ENCODE results near the gene ZDHHC11.

Gene ZDHHC11, protein sequence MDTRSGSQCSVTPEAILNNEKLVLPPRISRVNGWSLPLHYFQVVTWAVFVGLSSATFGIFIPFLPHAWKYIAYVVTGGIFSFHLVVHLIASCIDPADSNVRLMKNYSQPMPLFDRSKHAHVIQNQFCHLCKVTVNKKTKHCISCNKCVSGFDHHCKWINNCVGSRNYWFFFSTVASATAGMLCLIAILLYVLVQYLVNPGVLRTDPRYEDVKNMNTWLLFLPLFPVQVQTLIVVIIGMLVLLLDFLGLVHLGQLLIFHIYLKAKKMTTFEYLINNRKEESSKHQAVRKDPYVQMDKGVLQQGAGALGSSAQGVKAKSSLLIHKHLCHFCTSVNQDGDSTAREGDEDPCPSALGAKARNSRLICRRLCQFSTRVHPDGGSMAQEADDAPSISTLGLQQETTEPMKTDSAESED

DNA sequence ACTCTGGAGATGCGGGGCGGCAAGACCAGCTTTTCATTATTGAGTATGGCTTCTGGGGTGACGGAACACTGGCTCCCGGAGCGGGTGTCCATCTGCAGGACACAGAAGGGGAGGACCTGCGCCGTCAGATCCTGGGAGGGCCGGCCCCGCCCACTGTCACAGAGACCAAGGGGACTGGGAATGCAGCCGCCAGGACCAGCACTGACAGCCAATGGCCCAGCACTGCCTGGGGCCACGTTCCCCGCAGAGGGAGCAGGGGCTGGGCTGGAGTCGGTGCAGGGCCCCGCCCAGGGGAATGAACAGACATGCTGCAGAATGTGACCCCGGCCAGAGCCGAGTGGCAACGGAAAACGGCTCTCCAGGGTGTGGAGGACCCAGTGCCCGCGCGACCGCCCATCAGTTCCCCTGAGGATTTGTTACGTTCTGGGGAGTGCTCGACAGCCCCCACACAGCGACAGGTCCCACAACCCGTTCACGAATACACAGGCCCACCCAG lies at the start of gene ZDHHC11:
TSS of gene ZDHHC11 (minus strand) at position 476 of the 496 bp plus-strand sequence. CDS start at position 92, 384 bp downstream.
- DNase-seq (ENCODE audit: low spot score), result no peak

DNA sequence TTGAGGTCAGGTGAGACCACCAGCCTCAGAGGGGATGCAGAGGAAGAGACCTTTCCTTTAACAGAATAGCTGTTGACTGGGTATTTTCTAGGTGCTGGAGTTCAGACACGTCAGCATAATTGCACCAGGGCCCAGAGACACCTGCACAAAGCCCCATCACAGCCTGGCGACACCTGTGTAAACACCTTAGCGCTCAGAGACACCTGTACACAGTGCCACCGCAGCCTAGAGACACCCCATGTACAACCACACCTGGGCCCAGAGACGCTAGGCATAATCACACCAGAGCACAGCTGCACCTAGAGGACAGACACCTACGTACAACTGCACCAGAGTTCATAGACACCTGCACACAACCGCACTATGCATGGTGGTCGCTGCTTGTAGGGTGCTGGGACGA lies 42.9 kb upstream of the ZDHHC11 start:
- no peak for DNase-seq (ENCODE audit: low spot score)

DNA sequence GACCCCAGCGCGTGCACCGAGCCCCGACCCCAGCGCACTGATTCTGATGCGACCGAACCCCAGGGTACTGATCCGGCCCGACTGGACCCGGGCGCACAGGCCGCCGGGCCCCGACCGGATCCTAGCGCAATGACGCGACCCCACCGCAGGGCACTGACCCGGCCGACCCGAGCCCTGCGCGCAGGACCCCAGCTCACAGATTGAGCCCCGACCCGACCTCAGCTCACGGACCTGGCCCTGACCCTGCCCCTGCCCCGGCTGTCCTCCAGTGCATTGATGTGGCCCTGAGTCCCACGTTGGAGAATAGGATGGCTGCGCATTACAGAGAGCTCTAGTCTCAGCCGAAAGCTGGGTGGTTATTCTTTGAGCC lies 42.3 kb upstream of the ZDHHC11 start:
- DNase-seq (ENCODE audit: low spot score), result no peak

DNA sequence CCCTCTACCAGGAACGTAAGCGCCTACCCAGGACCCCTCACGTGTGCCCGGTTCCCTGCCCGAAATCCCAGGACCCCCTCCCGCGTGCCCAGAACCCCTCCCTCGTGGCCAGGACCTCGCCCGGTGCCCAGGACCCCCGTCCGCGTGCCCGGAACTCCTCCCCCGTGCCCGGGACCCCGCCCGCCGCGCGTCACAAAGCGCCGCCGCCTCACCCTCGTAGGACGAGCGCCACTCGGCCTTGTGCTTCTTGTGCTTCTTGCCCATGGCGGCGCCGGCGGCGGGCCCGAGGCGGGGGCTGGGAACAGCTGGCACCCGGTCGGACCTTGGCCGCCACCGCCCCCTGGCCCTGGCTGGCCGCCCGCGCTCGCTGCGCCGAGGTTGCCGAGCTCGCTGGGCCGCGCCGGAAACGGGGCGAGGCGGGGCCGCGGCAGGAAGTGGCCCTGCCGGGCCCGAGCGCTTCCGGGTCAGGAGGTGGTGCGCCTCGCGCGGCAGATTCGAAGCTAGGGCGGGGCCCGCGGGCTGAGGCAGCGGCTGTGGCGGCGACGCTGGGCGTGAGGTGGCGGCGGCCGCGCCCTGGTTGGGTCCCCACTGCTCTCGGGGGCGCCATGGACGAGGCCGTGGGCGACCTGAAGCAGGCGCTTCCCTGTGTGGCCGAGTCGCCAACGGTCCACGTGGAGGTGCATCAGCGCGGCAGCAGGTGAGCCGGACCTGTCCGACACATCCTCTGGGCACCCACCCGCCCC lies 41.8 kb upstream of the ZDHHC11 start, which contains the start of the genes BRD9 and TRIP13:
TSS of gene BRD9 (minus strand) at position 408 of the 743 bp plus-strand sequence. CDS start at position 264, 144 bp downstream.
TSS of gene TRIP13 (plus strand) at position 491 of the 743 bp plus-strand sequence. CDS start at position 606, 115 bp downstream.
- DNase-seq (ENCODE audit: low spot score), result peak; percentile 79

DNA sequence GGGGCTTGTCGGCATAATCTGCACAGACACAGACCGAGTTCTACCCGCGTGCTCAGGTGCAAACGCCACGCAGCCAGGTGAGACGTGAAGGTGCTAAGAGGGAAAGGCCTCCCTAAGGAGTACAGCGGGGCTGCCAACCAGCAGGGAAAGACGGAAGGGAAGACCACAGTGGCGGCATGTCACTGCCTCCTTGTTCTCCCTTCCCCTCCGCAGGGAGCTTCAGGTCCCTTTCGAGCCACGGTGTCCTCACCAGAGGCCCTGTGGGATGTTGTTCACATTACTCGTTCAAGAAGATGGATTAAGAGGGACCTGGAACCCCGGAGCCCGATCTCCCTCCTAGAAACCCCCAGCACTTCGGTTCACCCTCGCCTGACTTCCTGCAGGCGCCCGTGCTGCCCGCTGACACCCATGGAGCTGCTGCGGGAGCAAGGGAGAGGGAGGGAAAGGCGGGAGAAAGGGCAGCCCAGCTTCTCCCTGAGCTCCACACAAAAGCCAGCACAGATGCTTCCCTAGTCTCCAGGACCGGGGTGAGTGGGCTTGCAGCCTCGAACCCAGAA lies 41.1 kb upstream of the ZDHHC11 start:
- no peak for DNase-seq (ENCODE audit: low spot score)

DNA sequence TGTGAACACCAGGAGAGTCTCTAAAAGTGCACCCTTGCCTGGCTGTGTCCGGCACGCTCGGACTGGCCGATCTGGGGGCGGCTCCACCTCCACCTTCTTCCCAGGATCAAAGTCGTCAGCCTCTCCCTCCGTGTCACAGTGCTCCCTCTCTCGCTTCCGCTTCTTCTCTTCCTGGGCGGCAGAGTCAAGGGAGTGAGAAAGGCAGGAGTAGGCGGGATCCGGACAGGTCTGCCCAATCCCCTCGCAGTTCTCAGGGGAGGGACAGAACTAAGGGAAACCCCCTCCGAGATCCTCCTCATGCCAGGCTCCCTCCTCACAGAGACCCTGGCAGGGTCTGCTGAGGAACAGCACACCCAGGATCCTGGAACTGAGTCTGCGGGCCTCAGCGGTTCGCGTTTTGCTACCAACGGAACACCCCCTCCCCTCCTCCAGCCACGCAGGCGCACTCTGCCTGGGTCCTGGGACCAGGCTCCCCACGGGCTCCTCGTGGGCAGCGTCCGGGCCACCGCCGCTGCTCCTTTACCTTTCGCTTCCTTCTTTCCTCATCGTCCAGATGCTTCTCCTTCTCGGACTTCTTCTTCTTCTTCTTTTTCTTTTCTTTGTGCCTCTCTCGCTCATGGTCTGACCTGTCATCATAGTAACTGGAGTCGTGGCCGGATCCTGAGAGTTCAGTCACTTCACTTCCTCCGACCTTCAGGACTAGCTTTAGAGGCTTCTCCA lies 40.5 kb upstream of the ZDHHC11 start:
- DNase-seq (ENCODE audit: low spot score), result no peak

DNA sequence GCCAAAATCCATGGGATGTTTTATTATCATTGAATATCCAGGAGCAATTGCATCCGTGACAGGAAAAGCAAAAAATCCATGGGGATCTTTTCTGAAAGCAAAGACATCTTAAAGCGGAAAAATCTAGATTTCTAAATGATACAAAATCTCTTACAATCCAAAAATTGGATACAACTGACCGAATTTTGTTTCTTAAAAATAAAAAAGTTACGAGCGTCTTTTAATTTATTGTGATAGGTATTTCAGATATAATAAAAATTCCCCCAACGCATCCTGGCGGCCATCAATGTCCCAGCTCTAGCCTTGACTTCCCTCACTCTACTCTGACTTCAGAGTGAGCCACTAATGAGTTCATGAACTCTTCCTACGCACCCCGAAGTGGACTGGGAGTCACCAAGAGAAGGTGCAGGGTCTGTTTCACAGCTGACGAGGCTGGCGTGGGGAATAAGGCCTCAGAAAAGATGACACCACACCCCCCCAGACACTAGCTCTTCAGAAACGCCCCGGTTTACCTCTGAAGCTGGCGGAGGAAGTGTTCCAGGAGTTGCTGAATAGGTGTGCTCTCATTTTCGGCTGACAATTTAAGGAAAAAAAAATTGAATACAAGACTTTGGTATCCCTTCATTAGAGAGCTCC lies 38.4 kb upstream of the ZDHHC11 start:
- no peak for DNase-seq (ENCODE audit: low spot score)

DNA sequence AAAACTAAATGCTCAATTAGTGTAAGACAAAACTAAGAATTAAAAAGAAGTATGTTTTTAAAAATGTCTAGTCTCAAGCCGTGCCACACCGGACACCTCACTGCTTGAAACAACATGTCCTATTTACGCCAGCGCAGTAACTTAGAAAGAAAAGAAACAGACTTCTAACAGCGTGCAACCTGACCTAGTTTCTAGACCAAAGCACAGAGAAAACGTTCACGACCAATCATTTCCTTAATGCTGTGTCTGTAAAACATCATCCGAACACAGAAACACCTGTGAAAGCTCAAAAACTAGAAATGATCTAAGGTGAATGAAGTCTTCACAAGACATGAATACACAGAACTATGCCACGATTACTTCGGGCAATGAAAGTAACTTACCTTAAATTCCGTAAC lies 37.9 kb upstream of the ZDHHC11 start:
- no peak for DNase-seq (ENCODE audit: low spot score)

DNA sequence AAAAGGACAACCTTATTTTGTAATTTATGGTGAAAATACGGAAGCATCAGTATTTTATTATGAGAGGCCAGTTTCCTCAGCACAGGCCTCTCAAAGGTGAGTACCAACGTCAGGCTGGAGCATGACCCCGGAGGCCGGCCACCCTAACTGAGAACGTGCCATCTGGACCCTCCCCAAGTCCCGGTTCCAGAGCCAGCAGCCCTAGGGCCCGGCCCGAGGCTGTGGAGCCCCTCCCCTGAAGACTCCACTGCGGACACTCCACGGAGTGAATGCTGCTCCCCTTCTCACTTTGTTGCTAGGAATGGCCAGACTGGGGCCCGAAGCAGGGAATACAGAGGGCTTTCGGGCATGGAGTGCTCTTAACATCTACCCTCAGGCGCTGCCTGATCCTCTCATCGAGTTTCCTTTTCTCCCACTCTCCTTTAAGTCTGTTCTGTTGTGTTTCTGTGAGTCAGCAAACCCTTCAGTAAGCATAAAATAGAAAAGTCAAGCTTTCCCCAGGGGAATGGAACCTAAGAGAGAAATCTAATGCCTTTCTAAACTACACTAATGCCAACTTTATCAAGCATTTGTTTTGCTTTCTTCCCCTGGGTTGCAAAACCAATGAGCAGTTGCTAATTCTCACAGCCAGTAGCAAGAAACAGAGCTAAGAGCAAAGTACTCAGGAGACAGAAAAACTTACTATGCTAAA lies 37.3 kb upstream of the ZDHHC11 start:
- no peak for DNase-seq (ENCODE audit: low spot score)

DNA sequence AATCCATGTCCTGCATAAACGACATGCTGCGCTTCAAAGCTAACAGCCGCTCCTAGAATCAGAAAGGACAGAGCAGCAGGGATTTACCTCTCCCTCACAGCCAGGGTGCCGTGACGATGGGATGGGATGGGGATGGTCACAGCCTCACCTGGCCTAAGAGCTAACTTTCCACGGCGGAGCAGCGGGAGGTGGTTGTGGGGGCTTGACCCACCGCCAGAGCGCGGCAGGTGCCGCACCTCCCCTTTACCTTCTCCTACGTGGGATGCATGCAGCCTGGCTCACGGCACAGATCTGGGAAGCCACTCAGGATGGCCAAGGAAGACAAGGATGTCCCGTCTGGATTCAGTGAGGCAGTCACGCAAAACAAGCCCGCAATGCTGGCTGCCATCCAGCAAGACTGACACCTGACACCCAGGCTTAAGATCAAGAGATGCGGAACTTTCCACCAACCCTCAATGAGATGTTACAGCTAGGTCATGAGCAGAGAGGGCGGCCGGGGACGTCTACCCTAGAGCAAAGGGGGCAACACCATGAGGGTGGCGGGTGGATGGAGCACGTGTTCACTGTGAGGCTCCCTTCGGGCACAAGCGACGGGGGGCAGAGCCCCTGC lies 36.0 kb upstream of the ZDHHC11 start:
- DNase-seq (ENCODE audit: low spot score), result no peak

DNA sequence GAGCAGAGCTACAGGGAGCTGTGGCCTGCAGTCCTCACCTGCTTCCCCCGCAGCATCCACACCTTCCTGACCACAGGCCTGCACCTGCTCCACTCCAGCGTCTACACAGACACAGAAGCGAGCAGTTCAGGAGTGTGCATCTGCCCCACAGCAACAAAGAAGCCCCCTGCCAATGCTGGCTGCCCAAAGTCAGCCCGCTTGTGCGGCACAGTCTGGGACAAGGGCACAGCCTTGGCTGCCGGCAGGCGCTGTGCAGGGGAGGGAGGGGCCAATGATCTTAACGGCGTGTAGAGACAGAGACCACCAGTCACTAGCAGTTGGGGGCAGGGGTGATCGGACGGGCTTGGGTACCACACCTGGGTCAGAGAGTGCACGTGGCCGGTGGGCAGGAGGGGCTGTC lies 35.2 kb upstream of the ZDHHC11 start:
- no peak for DNase-seq (ENCODE audit: low spot score)

DNA sequence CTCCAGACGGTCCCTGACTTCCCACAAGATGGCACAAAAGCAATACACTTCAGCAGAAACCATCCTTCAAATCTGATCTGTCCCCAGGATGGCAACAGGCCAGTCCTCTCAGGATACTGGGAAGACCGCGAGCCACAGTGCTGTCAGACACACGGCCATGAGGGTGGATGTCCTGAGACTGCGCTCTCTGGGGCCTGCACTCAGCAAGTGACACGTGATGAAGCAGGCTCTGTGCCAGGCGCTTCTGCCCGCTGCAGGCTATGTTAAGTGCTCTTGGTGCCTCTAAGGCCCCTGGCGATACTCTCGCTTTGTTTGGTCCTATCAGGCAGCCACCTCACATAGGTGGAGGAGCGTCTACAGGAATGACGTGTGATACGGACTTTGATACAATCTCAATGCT lies 34.7 kb upstream of the ZDHHC11 start:
- DNase-seq (ENCODE audit: low spot score), result no peak

DNA sequence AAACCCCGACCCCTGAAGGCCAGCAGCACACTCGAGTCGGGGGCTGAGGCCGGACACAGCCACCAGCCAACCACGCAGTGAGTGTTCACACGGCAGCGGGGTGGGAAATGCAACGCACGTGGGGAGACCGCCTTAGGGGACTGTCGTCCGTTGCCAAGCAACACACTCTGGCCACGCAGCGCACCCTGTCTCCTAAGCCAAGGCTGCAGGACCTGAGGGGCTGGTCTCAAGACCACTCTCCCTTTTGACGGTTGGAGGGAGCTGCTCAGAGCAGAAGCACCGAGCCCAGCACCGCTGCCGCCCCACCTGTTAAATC lies 34.3 kb upstream of the ZDHHC11 start:
- DNase-seq (ENCODE audit: low spot score), result no peak

DNA sequence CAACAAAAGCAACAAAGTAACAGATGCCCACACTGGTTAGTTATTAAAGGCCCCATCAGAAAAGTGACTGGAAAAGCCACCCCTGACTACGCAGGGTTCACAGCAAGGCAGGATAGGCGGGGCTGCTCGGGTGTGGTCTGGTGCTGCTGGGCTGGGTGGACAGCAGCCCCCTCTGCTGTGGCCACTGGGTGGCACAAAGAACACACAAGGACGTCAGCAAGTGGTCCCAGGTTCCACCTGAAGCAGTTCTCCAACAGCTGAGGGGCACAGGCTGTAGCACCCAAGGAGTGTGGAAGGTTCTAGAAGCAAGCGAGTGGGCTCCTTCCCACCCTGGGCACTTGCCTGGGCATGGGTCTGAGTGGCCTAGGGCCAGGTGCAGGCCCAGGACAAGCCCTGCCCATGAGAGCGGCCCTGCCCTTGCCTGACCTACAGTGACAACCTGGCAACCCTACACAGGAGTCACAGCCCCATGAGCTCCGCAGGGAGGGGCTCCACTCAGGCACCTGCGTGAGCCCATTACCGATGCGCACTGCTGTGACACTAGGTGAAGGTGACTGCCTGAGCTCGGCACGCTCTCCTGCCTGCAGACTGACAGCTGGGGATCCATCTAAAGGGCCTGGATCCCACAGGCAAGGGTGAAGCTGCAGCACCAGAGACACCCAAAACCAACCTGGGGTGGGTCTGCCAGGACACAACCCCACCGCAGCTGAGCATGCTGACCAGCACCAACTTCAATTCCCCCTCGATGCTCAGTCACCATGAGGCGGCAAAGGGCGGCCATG lies 33.8 kb upstream of the ZDHHC11 start:
- no peak for DNase-seq (ENCODE audit: low spot score)

DNA sequence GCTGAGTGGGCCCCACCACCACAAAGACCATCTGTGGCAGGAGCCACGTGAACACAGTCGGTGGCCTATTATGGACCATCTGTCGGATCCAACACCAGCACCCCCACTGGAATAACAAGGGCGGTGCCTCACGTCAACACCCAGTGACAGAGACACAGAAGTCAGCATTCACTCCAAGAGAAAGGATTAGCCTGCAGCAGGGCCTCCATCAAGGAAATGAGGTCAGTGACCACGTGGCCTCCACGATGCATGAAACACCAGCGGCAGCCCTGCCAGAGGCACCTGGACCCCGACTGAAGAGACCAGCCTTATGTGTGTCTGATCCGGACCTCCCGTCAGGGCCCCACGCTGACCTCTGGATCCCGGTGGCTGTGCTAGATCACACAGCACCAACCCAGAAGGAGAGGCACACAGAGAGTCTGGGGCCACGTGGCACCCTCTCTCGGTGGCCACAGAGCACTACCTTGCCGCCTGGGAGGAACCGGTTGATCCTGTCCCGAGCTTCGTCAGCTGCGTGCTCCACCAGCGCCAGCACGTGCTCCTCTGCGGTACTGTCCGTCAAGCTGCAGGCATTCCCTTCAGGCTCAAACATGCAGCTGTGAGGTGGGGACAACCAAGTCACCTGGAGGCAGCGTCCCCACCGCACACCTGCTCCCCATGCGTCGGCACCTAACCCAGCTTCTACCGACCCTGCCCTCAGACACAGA lies 32.8 kb upstream of the ZDHHC11 start:
- no peak for DNase-seq (ENCODE audit: low spot score)

DNA sequence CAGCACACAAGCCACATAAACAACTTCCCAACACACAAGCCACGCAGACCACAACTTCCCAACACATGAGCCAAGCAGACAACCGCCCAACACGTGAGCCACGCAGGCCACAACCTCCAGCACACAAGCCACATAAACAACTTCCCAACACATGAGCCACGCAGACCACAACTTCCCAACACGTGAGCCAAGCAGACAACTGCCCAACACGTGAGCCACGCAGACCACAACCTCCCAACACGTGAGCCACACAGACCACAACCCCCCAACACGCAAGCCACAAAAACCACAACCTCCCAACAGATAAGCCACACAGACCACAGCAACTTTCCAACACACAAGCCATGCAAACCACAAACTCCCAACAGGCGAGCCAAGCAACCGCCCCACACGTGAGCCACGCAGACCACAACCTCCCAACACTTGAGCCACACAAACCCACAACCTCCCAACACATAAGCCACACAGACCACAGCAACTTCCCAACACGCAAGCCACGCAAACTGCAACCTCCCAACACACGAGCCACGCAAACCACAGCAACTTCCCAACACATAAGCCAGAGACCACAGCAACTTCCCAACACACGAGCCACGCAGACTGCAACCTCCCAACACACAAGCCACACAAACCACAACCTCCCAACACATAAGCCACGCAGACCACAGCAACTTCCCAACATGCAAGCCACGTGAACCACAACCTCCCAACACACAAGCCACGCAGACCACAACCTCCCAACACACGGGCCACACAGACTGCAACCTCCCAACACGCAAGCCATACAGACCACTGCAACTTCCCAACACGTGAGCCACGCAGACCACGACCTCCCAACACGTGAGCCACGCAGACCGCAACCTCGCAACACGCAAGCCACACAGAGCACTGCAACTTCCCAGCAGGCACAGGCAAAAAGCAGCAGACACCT lies 31.7 kb upstream of the ZDHHC11 start:
- DNase-seq (ENCODE audit: low spot score), result no peak

DNA sequence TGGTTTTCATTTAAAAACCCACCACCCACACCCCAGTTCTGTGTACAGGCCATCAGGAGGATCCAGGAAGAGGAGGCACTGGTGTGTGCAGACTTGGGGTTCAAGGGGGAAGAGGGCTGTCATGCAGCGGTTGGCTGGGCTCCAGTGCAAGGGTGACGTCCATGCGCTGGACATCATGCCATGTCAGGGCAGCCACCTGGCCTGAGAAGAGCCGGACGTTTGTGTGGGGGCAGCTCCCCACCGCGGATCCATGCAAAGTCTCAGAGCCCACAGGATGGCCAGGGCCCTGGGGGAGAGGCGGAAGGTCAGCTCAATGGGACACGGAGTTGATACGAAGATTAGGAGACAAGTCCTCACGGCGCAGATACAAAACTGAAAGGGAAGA lies 30.8 kb upstream of the ZDHHC11 start:
- DNase-seq (ENCODE audit: low spot score), result no peak
